GM10266 (cell line): Measurements from ENCODE around the gene SYT13.

ENCODE experiments used
- DNase-seq: peaks from one replicate; pipeline ENCODE4 v3.0.0; 2012; ENCODE audit errors: extremely low spot score
- TF ChIP-seq, protein P1 (sequence below): IDR thresholded peaks from 2 replicates; pipeline ENCODE4 v1.5.1; 2012; ENCODE audit warnings: mild to moderate bottlenecking, low read depth; ENCODE audit not compliant: control insufficient read depth, insufficient read depth; ENCODE audit errors: missing control alignments

The SYT13 gene

DNA sequence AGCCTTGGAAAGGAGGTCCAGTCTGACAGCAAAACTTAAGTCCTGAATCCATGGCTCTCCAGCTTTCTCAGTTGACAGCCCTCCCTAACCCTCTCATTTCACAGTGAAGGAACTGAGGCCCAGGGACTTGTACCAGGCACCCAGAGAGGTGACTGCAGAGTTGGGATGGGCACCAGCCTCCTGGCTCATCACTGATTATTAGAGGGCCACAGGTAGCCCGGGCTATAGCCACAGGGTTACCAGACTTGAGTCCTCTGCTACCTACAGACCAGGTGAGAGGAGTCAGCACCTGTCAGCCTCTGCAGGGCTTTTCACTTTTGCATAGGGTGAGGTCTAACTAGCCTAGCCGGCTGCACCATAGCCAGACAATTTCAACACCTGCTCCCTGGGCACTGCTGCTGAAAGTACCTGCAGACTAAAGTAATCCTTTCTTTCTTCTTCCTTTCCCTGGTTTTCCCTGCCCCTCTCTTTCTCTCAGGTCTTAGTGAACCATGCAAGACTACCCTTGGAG is 37.6 kb downstream of the SYT13 start:
- no peak for DNase-seq
- TF ChIP-seq, protein P1, sequence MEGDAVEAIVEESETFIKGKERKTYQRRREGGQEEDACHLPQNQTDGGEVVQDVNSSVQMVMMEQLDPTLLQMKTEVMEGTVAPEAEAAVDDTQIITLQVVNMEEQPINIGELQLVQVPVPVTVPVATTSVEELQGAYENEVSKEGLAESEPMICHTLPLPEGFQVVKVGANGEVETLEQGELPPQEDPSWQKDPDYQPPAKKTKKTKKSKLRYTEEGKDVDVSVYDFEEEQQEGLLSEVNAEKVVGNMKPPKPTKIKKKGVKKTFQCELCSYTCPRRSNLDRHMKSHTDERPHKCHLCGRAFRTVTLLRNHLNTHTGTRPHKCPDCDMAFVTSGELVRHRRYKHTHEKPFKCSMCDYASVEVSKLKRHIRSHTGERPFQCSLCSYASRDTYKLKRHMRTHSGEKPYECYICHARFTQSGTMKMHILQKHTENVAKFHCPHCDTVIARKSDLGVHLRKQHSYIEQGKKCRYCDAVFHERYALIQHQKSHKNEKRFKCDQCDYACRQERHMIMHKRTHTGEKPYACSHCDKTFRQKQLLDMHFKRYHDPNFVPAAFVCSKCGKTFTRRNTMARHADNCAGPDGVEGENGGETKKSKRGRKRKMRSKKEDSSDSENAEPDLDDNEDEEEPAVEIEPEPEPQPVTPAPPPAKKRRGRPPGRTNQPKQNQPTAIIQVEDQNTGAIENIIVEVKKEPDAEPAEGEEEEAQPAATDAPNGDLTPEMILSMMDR, result no peak

DNA sequence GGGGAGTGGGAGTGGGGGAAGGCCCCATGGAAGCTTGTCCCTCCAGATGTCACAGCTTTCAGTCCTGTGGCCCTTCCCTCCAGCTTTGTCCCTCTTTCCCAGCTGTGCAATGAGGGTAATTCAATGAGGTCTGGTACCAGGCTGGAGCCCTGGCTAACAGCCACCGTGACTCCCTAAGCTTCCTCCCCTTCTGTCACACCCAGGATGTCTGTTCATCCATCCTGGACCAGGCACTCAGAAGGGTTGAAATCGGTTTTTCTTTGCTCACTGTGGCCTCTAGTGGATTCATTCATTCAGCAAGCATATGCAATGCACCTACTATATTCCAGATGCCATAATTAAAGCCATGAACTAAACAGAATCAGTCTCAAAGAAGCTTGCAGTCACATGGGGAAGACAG is 38.7 kb downstream of the SYT13 start:
- no peak for DNase-seq
- TF ChIP-seq, protein P1, result no peak

DNA sequence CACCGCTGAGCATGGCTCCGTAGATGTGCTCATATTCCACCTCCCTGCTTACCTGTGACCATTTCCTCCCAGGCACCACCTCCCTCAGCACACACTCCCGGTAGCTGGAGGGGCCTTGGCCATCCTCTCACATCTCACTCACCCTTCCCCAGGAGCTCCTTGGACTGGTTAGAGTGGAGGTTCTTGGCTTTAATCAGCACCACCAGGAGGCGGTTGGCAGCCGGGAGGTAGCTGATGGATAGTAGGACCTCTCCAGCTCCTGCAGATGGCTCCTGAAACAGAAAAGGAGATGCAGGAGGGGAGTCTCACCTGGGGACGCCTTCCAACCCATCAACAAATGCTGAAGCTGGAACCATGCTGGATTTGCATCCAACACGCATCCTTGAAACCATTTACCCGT is 39.9 kb downstream of the SYT13 start:
- no peak for DNase-seq
- TF ChIP-seq, protein P1, result no peak

DNA sequence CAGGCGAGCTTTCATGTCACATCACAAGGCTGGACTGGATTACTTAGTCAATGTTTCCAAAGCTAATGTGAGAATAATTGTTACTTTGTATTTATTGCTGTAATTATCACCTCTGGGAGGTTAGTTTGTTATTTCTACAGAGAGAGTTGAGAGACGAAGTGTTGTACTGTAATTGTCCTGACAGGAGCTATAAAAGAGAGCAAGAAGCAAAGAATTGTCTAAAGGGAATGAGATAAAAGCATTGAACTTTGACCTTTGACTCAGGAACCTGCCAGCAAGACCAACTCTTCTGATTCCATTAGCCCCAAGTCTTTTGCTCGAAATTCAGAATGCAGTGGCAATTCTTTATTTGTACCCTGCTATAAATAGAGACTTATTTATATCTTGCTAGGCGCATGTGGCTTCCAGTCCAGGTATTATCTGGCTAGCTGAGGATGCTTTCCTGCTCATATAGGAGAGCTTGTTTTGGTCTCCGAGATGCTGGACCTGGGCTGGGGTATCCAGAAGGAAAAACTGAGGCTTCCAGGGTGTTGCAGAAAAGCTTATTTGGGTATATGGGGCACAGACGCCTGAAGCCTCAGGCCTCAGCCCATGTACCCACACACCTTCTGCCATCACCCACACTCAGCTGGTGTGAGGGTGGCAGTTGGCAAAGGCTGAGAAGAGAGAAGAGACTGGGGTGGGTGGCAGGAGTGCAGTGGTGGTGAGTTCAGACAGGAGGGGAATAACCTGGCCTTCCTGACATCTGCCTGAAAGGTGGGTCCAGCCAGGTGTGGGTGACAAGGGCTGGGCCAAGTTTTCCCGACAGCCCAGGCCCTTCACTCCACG is 40.7 kb downstream of the SYT13 start:
- DNase-seq, result no peak
- TF ChIP-seq, protein P1, result no peak

DNA sequence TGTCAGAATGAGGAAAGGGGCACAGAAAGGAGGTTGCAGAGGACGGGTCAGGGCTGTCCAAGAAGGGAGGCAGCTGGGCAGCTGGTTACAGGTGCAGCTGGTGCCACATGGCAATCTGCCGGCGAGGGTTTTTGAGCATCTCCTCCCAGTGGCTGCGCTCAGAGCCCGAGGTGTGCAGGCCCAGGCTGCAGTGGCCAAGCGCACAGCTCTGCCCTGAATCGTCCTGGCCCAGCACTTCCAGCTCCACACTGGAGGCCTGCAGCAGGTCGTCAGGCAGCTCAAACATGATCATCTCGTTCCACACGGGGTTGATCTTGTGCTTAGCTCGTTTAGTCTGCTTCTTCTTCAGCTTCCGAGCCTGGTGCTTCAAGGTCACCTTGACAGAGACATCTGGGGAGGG is 42.2 kb downstream of the SYT13 start:
- no peak for DNase-seq
- TF ChIP-seq, protein P1, result no peak

DNA sequence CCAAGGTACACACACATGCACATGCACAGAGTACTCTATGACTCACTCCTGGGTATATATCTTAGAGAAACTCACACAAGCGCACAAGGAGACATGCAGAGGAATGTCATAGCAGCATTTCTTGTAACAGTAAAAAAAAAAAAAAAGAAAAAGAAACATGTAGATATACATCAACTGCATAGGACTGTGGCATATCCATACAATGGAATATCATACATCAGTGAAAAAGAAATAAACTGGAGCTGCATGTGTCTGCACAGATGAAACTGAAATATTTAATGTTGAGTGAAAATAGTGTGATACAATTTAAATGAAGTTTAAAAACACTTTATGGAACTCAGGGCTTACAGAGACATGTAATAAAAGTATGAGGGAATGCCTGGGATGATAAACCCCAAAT is 46.4 kb downstream of the SYT13 start:
- DNase-seq, result no peak
- TF ChIP-seq, protein P1, result no peak

DNA sequence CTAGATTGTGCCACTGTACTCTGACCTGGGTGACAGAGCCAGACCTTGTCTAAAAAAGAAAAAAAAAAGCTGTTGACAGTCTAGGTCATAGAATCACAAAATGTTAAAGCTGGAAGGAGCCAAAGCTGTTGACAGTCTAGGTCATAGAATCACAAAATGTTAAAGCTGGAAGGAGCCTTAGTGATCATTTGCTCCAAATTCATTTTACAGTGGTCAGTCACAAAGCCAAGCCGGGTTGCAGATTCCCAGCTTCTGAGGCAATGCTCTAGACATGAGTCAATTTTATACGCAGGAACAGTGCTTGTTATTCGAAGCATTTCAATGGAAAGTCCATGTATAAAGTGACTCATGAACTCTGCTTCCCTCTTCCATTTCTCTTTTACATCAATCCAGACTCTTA is 47.4 kb downstream of the SYT13 start:
- DNase-seq, result no peak
- TF ChIP-seq, protein P1, result no peak
